AG08395 (cell line): ENCODE results near the gene PCIF1.
A peak's percentile ranks its signal among the peaks of the same experiment; 100 is the strongest.
"Not testable (repeated sequence)": the region's sequence is repeated elsewhere in the genome, so short reads cannot be mapped to it uniquely, and the experiment has no call there.

ENCODE experiments used
- DNase-seq: peaks from one replicate; pipeline ENCODE4 v3.0.0; 2012; ENCODE audit warnings: mixed read lengths, low spot score

Gene PCIF1

DNA sequence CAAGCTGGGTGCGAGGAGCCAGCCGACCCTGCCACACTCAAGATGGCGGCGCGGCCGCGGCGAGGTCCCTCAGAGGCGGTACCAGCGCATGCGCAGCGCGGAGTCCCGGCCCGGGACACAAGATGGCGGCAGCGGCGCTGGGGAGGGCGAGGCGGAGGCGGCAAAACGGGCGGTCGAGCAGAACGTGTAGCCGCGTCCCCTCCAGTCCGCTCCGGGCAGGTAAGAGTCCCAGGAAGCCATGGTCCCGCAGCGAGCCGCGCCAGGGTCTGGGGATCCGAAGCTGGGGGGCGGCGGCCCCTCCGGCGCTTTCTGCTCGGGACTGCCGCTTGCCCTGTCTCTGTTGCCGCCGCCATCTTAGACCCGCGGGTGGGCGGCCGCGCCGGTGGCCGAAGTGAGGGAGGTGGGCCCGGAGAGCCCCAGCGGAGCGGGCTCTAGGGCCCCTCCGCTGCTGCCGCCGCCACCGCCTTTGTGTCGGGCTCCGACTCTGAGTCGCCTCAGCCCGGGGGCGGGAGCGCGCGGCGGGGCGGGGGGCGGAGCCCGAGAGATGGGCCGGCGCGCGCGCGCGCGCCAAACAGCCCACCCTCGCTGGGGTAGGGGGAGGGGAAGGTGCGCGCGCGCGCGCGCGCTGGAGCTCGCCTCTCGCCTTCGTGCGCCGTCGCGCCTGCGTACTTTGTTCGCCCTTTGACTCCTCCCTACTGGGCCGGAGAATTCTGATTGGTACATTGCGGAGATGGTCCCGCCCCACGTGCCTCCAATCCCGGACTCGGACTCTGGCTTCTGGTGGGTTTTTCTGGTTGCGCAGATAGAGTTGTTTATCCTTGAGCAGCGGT, at the start of gene PCIF1:
TSS of gene PCIF1 (plus strand) at position 98 of the 830 bp plus-strand sequence. CDS start 4,317 bp downstream, outside the sequence.
- DNase-seq: peak; percentile 100

DNA sequence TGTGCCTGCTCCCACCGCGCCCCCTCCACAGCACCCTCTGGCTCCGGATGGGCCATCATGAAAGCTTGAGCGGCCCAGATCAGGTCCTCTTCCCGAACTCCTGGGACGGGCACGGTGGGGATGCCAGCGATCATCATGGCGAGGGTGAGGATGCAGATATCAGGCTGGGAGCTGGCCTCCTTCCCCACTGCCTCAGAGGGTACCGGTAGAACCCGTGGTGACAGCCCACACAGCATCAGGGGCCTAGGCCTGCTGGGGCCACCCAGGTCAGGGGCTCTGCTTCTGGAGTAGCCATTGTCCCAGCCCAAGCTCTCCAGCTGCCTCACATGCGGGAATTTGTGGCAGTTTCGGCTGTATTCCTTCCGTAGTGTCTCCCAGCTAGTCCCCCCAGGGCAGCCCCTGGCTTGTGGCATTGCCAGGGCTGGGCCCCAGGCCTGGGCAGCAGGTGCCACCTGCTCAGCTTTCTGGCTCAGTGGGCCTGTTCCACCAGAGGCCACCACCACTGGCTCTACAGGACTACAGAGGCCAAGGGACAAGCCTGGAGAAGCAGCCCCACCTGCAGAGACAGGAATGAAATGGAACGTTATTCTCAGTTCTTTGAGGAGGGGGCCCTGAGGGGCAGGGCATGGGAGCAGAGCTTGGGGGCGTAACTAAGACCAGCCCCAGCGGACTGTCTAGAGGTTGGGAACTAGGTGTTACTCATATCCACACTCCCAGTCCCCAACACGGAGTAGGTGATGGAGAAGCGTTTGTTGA, 47.7 kb upstream of the PCIF1 start:
- DNase-seq: no peak

DNA sequence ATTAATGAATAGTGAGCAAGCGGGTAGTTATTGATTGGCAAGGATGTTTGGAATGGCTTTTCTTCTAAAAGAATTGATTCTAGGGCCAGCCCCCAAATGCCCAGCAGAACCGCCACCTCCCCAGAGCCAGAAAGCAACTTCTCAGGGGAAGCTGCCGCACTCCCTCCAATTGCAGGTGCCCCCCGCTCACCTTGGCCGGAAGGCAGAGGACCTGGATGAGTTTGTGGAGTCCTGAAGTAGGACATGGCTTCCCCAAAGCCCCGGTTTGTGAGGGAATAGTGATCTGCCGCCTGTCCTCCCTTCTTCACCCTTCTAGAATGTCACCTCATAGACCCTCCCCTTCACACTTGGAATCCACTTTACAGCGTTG, 47.2 kb upstream of the PCIF1 start, which contains the start of gene SPATA25:
TSS of gene SPATA25 (minus strand) at position 277 of the 370 bp plus-strand sequence. CDS start at position 245, 32 bp downstream.
- no peak for DNase-seq

DNA sequence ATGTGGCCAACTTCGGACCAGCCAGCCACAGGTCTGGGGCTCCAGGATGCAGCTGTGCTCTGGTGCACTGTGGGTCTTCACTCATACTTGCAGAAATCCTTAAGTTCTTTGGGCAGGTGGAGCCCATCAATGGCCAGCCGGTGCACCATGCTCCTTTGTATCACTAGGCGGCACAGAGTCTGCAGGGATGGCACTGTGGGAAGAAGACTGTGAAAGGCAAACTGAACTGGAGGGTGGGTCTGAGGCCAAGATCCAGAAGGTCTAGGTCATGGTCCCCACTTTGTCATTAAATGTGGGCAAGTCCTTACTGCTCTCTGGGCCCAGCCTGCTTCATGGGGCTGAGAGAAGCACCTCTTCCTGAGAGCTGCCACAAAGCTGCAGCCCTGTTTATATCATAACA, 45.8 kb upstream of the PCIF1 start:
- DNase-seq: no peak

DNA sequence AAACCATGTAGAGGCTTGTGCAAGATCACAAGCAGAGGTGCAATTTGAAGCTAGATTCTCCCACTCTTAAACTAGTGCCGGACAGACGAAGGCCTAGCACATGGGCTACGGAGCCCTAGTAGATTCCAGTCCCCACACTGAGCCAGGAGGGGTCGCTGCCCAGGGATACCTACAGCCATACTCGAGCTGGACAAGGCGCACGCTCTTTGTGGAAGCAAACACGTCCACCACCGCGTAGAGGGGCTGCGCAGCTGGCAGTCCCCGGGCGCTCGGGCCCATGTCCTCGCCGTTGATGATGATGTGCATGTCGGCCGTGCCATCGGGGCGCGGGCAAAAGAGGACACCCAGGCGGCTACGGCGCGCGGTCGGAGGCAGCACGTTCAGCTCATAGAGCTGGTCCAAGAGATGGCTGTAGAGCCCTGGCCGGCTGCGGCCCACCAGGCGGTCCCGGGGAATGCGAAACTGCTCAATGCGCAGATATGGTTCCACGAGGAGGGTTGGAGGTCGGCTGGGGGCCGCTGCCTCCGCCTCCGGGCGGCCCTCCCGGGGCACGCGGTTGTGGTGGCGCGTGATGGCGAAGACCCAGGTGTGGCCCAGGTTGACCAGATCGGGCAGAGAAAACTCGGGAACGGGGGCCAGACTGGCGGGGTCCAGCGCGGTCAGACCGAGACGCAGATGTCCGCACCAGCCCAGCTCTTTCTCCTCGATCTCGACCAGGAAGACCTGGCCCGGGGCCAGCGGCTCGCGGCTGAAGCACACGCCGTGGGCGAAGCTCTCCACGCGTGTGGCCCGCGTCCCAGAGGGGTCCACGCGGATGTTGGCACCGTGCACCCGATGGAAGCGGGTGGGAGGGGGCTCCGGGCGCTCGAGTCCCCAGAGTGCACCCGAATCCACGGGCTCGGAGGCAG, 44.2 kb upstream of the PCIF1 start:
- peak; percentile 76 for DNase-seq

DNA sequence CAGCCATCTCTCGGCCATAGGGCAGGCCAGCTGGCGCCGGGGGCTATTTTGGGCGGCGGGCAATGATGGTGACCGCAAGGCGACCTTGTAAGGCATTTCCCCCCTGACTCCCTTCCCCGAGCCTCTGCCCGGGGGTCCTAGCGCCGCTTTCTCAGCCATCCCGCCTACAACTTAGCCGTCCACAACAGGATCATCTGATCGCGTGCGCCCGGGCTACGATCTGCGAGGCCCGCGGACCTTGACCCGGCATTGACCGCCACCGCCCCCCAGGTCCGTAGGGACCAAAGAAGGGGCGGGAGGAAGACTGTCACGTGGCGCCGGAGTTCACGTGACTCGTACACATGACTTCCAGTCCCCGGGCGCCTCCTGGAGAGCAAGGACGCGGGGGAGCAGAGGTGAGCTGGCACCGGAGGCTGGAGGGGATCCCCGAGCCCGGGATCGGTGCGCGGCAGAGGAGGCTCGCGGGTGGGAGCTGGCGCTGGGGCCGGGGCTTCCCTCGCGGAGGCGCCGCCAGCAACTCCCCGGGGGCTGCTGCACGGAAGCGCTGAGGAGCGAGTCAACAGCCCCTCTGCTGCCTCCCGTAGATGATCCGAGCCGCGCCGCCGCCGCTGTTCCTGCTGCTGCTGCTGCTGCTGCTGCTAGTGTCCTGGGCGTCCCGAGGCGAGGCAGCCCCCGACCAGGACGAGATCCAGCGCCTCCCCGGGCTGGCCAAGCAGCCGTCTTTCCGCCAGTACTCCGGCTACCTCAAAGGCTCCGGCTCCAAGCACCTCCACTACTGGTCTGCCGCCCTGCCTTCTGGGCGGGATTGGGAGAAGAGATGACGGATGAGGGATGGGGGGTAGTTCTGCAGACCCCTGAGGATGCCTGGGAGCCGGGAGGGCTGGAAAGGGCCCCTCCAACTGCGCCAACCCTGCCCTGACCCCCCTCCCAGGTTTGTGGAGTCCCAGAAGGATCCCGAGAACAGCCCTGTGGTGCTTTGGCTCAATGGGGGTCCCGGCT, 43.2 kb upstream of the PCIF1 start, which contains the start of the genes CTSA and NEURL2:
TSS of gene CTSA (plus strand) at position 351 of the 999 bp plus-strand sequence. CDS start at position 585, 234 bp downstream.
TSS of gene NEURL2 (minus strand) at position 224 of the 999 bp plus-strand sequence. CDS start at position 7, 217 bp downstream.
- DNase-seq: peak; percentile 97

DNA sequence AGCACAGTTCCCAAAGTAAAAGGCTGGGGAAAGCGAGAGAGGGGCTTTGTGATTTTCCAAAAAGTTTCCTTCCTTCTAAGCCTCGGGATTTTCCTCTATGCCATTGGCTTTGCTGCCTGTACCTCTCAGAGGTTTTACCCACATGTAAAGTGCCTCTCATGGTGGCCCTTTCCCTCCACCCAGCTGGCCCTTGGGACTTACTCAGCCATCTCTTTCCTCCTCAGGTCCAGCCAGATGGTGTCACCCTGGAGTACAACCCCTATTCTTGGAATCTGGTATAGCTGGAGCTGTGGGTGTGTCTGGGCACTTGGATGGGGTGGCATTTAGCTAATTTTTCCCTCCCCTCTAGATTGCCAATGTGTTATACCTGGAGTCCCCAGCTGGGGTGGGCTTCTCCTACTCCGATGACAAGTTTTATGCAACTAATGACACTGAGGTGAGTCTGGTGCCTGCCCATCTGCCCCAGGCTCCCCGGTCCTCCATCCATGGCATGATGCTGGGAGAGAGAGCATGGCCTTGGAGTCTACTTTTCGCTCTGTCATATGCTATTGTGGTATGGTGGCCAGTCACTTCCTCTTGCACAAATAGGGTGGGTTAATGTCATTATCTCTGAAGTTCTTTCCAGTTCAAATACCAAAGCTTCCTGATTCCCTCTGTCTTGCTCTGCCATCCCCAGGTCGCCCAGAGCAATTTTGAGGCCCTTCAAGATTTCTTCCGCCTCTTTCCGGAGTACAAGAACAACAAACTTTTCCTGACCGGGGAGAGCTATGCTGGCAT, 42.2 kb upstream of the PCIF1 start:
- peak; percentile 77 for DNase-seq

DNA sequence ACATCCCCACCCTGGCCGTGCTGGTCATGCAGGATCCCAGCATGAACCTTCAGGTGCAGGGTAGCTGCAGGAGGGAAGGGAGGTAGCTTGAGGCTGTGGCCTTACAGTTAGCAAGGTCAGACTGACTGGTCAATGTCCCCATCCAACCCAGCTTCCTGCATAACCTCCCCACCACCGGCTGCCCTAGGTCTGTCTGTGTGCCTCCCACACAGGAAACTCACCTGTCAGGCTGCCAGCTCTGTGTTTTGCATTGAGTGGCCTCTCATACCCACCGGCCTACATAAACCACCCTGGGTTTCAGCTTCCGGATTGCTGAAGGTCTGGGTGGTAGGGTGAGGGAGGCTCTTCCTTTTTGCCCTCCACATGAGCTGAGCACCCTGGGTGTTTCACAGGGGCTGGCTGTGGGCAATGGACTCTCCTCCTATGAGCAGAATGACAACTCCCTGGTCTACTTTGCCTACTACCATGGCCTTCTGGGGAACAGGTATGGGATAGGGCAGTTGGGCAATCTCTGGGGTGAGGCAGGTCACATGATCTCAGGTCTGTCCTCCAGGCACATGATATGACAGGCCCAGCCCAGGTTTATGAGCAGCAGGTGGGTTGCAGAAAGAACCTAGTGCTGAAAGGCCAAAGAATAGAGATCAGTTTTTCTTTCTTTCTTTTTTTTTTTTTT, 41.5 kb upstream of the PCIF1 start:
- DNase-seq: no peak

DNA sequence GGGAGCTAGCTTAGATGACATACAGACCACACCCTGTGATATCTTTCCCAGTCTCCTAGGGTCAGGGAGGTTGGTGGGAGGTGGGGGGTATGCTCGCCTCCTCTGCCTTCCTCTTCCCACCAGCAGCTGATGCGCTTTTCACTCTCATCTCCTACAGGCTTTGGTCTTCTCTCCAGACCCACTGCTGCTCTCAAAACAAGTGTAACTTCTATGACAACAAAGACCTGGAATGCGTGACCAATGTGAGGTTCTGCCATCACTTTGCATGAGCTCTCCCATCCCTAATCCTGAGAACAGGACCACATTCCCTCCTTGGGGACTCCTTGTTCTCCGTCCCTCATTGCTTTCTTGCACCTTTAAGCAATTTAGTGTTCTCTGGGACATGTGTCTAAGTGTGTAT, 40.7 kb upstream of the PCIF1 start:
- no peak for DNase-seq

DNA sequence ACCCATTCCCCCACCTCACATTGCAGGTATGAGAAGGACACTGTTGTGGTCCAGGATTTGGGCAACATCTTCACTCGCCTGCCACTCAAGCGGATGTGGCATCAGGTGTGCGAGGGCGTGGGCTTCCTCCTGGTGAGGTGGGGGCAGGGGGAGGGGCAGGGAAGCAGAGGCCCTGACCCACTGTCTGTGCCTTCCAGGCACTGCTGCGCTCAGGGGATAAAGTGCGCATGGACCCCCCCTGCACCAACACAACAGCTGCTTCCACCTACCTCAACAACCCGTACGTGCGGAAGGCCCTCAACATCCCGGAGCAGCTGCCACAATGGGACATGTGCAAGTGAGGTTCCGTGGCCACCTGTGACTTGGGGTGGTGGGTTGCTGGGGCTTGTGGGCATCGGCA, 39.7 kb upstream of the PCIF1 start:
- no peak for DNase-seq

DNA sequence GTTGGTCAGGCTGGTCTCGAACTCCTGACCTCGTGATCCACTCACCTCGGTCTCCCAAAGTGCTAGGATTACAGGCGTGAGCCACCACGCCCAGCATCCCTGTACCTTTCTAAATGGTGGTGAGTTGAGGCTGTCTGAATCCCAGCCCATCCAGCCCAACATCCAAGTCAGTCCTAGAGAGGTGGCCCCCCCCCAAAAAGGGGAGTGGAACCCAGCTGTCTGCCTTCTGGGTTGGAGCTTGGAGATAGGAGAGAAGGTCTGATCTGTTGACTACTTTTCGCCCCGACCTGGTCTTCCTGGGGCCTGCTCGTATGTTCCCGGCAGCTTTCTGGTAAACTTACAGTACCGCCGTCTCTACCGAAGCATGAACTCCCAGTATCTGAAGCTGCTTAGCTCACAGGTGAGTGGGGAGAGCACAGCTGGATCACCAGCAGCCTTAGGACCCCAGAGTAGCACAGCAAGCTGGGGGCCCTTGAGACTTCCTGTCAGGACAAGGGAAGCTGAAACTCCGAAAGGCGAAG, 37.8 kb upstream of the PCIF1 start:
- no peak for DNase-seq

DNA sequence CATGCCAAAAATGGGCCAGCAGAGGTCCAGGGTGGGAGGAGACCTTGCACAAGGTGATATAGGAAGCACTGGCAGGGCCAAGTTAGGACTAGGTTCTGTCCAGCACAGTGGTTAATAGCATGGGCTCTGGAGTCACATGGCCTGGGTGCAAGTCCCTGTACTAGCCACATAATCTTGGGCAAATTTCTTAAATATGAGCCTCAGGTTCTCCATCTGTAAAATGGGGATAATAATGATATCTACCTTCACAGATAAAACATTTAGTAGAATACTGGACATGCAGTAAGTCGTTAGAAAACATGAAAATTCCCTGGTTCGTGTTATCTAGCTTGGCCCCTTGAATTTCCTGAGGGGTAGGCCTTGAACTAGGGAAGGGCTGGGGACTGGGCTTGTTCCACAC, 37.2 kb upstream of the PCIF1 start:
- no peak for DNase-seq

DNA sequence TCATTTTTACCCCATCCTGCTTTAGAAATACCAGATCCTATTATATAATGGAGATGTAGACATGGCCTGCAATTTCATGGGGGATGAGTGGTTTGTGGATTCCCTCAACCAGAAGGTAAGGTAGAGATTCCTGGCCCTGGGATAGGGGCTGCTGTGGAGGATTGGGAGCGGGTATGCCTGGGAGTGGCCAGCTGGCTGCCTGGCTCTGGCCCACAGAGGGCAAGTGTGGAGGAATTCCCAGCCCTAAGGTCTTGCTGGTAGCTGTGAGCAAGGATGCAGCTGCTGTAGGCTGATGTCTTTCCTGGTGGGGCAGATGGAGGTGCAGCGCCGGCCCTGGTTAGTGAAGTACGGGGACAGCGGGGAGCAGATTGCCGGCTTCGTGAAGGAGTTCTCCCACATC, 36.8 kb upstream of the PCIF1 start:
- DNase-seq: no peak

DNA sequence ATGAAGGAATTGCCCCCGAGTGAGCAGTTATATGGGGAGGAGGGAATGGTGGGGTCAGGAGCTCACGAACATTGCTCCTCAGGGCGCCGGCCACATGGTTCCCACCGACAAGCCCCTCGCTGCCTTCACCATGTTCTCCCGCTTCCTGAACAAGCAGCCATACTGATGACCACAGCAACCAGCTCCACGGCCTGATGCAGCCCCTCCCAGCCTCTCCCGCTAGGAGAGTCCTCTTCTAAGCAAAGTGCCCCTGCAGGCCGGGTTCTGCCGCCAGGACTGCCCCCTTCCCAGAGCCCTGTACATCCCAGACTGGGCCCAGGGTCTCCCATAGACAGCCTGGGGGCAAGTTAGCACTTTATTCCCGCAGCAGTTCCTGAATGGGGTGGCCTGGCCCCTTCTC, 36.2 kb upstream of the PCIF1 start:
- no peak for DNase-seq

DNA sequence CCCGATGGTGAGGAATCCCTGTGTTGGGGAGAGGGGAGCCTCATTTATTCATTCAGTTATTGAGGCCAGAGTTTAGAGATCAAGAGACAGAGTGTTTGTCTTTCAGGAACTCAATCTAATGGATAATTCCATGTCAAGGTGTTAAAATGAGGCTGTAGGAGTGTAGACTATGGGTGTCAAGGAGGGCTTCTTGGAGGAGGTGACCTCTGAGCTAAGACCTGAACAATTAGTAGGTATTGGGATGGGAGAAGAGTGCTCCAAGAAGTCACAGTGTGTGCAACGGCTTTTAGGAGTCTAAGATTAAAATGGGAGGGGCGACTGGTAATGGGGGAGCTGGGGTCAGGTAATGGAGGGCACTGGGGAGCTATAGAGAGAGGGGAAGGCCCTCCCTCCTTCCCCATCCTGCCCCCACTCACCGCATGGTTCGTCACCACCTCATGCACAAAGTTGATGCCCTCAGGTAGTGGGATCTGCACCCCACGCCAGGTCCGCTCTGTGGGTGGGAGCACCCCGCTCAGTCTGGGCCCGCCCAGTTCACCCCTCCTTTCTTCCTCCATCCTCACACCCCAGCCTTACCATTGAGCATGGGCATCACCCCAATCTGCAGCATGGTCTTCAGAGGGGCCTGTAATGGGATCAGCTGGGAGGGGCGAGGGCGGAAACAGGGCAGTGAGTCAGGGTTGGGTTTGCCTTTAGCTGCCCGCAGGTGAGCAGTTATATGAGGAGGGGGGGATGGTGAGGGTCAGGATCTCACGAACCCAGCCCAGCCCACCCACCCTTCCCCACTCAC, 35.2 kb upstream of the PCIF1 start:
- no peak for DNase-seq

DNA sequence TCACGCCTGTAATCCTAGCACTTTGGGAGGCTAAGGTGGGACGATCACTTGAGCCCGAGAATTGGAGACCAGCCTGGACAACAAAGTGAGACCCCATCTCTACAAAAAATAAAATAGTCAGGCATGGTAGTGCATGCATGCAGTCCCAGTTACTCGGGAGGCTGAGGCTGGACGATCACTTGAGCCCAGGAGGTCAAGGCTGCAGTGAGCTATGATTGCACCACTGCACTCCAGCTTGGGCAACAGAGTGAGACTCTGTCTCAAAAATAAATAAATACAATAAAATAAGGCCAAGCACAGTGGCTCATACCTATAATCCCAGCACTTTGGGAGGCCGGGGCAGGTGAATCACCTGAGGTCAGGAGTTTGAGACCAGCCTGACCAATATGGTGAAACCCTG, 33.2 kb upstream of the PCIF1 start:
- DNase-seq: not testable (repeated sequence)

DNA sequence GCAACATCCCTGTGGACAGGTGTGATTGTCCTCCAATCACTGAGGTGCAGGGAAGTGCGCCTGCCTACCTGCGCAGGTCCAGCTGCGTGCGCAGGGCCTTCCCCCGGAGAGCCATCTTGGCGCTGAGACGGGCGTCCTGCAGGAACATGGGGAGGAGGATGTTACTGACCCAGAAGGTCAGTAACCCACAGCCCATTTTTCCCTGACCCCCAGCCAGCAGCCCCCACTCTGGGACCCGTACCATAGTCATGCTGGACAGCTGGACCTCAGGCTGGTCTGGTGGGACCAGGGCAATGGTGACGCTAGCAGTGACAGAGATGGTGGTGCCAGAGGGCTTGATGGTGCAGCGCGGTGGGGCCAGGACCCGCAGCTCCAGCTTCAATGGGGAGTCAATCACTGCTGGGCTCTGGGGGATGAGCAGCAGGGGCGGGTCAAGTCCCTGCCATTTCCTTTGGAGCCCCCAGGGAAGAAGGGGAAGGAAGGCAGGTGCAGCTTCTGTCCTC, 32.2 kb upstream of the PCIF1 start:
- DNase-seq: no peak
